Measurements from ENCODE around the gene SRSF7.

Gene SRSF7

DNA sequence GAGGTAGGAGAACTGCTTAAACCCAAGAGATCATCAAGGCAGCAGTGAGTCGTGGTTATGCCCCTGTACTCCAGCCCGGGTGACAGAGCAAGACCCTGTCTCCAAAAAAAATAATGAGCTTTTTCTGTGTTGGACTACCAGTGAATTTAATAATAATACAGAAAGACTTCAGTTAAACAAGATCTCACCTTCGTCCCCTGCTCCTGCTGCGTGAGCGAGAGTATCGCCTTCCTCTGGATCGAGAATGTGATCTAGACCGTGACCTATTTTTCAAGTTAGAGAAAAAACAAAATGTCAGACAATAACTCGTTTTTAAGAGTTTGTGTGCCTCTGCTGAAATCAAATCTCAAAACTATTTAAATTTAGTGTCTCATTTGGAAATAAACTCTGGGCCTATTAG is 2.8 kb downstream of the SRSF7 start:
- no peaks in the 10 kb centered on the region for H3K9me3 ChIP-seq (ENCODE audit: control extremely low read depth in 1 of 5, control insufficient read depth in 4 of 5, insufficient read depth in 2 of 5, low read depth in 1 of 5, low read length in 4 of 5)
- no peak for DNase-seq
- POLR2A ChIA-PET: no interaction called here
- 97% methylated on average over 6 of the region's 9 CpGs for WGBS (ENCODE audit: insufficient coverage)
- H3K4me1 ChIP-seq (ENCODE audit: control extremely low read depth in 1 of 4, control insufficient read depth in 4 of 4, insufficient read depth in 4 of 4, low read length in 3 of 4): peaks cover 10 to 36% (median 24%) of the 10 kb centered on the region in 4 experiments
- H3K27ac ChIP-seq (ENCODE audit: insufficient read depth in 1 of 2, low read depth in 1 of 2, low read length in 2 of 2, poor library complexity in 1 of 2, severe bottlenecking in 2 of 2): no peak overlapping the region
- no peaks in the 10 kb centered on the region for H3K27me3 ChIP-seq (replicated peaks in 2 of 5; ENCODE audit: control insufficient read depth in 4 of 5, insufficient read depth in 5 of 5, low read length in 4 of 5)
- H3K4me3 ChIP-seq (ENCODE audit: control insufficient read depth in 1 of 7, extremely low read depth in 1 of 7, insufficient read depth in 4 of 7, low read depth in 2 of 7, low read length in 6 of 7): no peak overlapping the region
- H3K36me3 ChIP-seq (ENCODE audit: control insufficient read depth in 4 of 4, insufficient read depth in 4 of 4, low read length in 3 of 4): peaks cover 30 to 68% (median 50%) of the 10 kb centered on the region in 4 experiments
- CTCF ChIA-PET: no interaction called here

DNA sequence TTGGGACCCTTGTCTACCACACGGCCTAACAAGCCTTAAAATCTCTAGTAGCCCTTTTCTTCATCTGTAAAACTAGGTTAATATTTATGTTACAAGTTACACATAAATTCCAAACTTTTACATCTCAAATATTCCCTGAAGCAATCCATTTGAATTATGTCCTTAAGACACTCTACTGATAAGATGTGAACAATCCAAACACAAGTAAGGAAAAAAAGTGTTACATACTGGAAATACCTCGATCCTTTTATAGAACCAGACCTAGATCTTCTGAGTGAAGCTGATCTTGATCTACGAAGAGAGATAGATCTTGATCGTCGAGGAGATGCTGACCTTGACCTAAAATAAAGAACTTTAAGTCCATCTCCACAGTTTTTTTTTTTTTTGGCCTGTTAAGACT is 3.3 kb downstream of the SRSF7 start:
- no peak overlapping the region for H3K4me3 ChIP-seq (ENCODE audit: control insufficient read depth in 1 of 7, extremely low read depth in 1 of 7, insufficient read depth in 4 of 7, low read depth in 2 of 7, low read length in 6 of 7)
- peaks cover 30 to 73% (median 53%) of the 10 kb centered on the region in 4 experiments for H3K36me3 ChIP-seq (ENCODE audit: control insufficient read depth in 4 of 4, insufficient read depth in 4 of 4, low read length in 3 of 4)
- DNase-seq: no peak
- H3K9me3 ChIP-seq (ENCODE audit: control extremely low read depth in 1 of 5, control insufficient read depth in 4 of 5, insufficient read depth in 2 of 5, low read depth in 1 of 5, low read length in 4 of 5): no peaks in the 10 kb centered on the region
- no peak overlapping the region for H3K27ac ChIP-seq (ENCODE audit: insufficient read depth in 1 of 2, low read depth in 1 of 2, low read length in 2 of 2, poor library complexity in 1 of 2, severe bottlenecking in 2 of 2)
- H3K27me3 ChIP-seq (replicated peaks in 2 of 5; ENCODE audit: control insufficient read depth in 4 of 5, insufficient read depth in 5 of 5, low read length in 4 of 5): no peaks in the 10 kb centered on the region
- POLR2A ChIA-PET: interaction anchor here (1.3 kb wide), 1 partner anchor 166 kb away, joined by 6 read pairs; no protein-coding TSS in a partner anchor
- peaks cover 10 to 36% (median 24%) of the 10 kb centered on the region in 4 experiments for H3K4me1 ChIP-seq (ENCODE audit: control extremely low read depth in 1 of 4, control insufficient read depth in 4 of 4, insufficient read depth in 4 of 4, low read length in 3 of 4)
- CTCF ChIA-PET: no interaction called here
- WGBS (ENCODE audit: insufficient coverage): 93% methylated on average over 3 of the region's 5 CpGs

DNA sequence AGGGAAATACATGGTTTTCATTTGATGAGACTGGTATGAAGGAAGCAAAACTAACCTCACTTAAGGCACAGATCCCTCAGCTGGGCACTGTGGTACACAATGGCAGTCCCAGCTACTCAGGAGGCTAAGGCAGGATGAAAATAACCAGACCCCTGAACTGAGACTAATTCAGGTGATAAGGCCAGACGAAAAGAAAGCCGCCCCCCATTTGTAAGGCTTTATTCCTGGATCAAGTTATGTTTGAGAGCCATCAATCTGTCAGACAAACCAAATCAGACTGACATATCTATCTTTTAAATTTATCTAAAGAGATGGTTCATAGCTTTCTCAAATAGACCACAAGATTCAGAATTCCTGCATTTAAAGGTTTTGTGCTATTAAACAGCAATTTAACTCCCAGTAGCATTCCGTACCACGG is 4.1 kb downstream of the SRSF7 start:
- 95% methylated on average over 4 of the region's 4 CpGs for WGBS (ENCODE audit: insufficient coverage)
- no peaks in the 10 kb centered on the region for H3K9me3 ChIP-seq (ENCODE audit: control extremely low read depth in 1 of 5, control insufficient read depth in 4 of 5, insufficient read depth in 2 of 5, low read depth in 1 of 5, low read length in 4 of 5)
- H3K4me1 ChIP-seq (ENCODE audit: control extremely low read depth in 1 of 4, control insufficient read depth in 4 of 4, insufficient read depth in 4 of 4, low read length in 3 of 4): peaks cover 10 to 34% (median 24%) of the 10 kb centered on the region in 4 experiments
- H3K27ac ChIP-seq (ENCODE audit: insufficient read depth in 1 of 2, low read depth in 1 of 2, low read length in 2 of 2, poor library complexity in 1 of 2, severe bottlenecking in 2 of 2): no peak overlapping the region
- H3K36me3 ChIP-seq (ENCODE audit: control insufficient read depth in 4 of 4, insufficient read depth in 4 of 4, low read length in 3 of 4): peaks cover 30 to 75% (median 56%) of the 10 kb centered on the region in 4 experiments
- no peaks in the 10 kb centered on the region for H3K27me3 ChIP-seq (replicated peaks in 2 of 5; ENCODE audit: control insufficient read depth in 4 of 5, insufficient read depth in 5 of 5, low read length in 4 of 5)
- POLR2A ChIA-PET: interaction anchor here (1.3 kb wide), 1 partner anchor 165 kb away, joined by 6 read pairs; no protein-coding TSS in a partner anchor
- H3K4me3 ChIP-seq (ENCODE audit: control insufficient read depth in 1 of 7, extremely low read depth in 1 of 7, insufficient read depth in 4 of 7, low read depth in 2 of 7, low read length in 6 of 7): no peak overlapping the region
- no peak for DNase-seq
- CTCF ChIA-PET: interaction anchor here (0.7 to 1.6 kb wide), 3 partner anchors 166 to 414 kb away, joined by 3 read pairs; no protein-coding TSS in a partner anchor

- DNase-seq: no peak
- Histone ChIP-seq H3K36me3 (ENCODE audit: control insufficient read depth in 4 of 4, insufficient read depth in 4 of 4, low read length in 3 of 4) (peaks cover 30 to 83% (median 57%) of the 10 kb centered on the region in 4 experiments), H3K27ac (ENCODE audit: insufficient read depth in 1 of 2, low read depth in 1 of 2, low read length in 2 of 2, poor library complexity in 1 of 2, severe bottlenecking in 2 of 2) (no peak overlapping the region), H3K4me1 (ENCODE audit: control extremely low read depth in 1 of 4, control insufficient read depth in 4 of 4, insufficient read depth in 4 of 4, low read length in 3 of 4) (peaks cover 10 to 27% (median 18%) of the 10 kb centered on the region in 4 experiments), H3K9me3 (ENCODE audit: control extremely low read depth in 1 of 5, control insufficient read depth in 4 of 5, insufficient read depth in 2 of 5, low read depth in 1 of 5, low read length in 4 of 5) (no peaks in the 10 kb centered on the region), H3K27me3 (replicated peaks in 2 of 5; ENCODE audit: control insufficient read depth in 4 of 5, insufficient read depth in 5 of 5, low read length in 4 of 5) (no peaks in the 10 kb centered on the region), H3K4me3 (ENCODE audit: control insufficient read depth in 1 of 7, extremely low read depth in 1 of 7, insufficient read depth in 4 of 7, low read depth in 2 of 7, low read length in 6 of 7) (no peak overlapping the region)
- POLR2A ChIA-PET: no interaction called here
- 98% methylated on average over 9 of the region's 9 CpGs for WGBS (ENCODE audit: insufficient coverage)
- CTCF ChIA-PET: interaction anchor here (1.0 to 5.3 kb wide), 4 partner anchors 10 to 210 kb away, joined by 3 to 58 read pairs (median 19); no protein-coding TSS in a partner anchor
Measured at GRCh38 chr2:38745267-38745666, 5.9 kb downstream of the SRSF7 start.

- Histone ChIP-seq H3K27me3 (replicated peaks in 2 of 5; ENCODE audit: control insufficient read depth in 4 of 5, insufficient read depth in 5 of 5, low read length in 4 of 5) (no peaks in the 10 kb centered on the region), H3K9me3 (ENCODE audit: control extremely low read depth in 1 of 5, control insufficient read depth in 4 of 5, insufficient read depth in 2 of 5, low read depth in 1 of 5, low read length in 4 of 5) (peaks cover 0 to 3% (median 0%) of the 10 kb centered on the region in 5 experiments), H3K27ac (ENCODE audit: insufficient read depth in 1 of 2, low read depth in 1 of 2, low read length in 2 of 2, poor library complexity in 1 of 2, severe bottlenecking in 2 of 2) (no peak overlapping the region), H3K4me1 (ENCODE audit: control extremely low read depth in 1 of 4, control insufficient read depth in 4 of 4, insufficient read depth in 4 of 4, low read length in 3 of 4) (peaks cover under 1 to 20% (median 11%) of the 10 kb centered on the region in 4 experiments), H3K36me3 (ENCODE audit: control insufficient read depth in 4 of 4, insufficient read depth in 4 of 4, low read length in 3 of 4) (peaks cover 33 to 85% (median 55%) of the 10 kb centered on the region in 4 experiments), H3K4me3 (ENCODE audit: control insufficient read depth in 1 of 7, extremely low read depth in 1 of 7, insufficient read depth in 4 of 7, low read depth in 2 of 7, low read length in 6 of 7) (no peak overlapping the region)
- ChIA-PET CTCF (interaction anchor here (0.8 to 6.1 kb wide), 11 partner anchors 10 to 428 kb away, joined by 3 to 58 read pairs (median 4); partner anchors contain the start of gene HNRNPLL), POLR2A (no interaction called here)
- no peak for DNase-seq
- 70% methylated on average over 1 of the region's 2 CpGs for WGBS (ENCODE audit: insufficient coverage)
Measured at GRCh38 chr2:38744399-38744780, 6.8 kb downstream of the SRSF7 start.

GRCh38 chr2:38743672-38744398 is 7.3 kb downstream of the SRSF7 start:
- no peak overlapping the region for H3K4me3 ChIP-seq (ENCODE audit: control insufficient read depth in 1 of 7, extremely low read depth in 1 of 7, insufficient read depth in 4 of 7, low read depth in 2 of 7, low read length in 6 of 7)

More at GRCh38 chr2:38743672-38744398, 7.3 kb downstream of the SRSF7 start:
- Histone ChIP-seq H3K9me3 (ENCODE audit: control extremely low read depth in 1 of 5, control insufficient read depth in 4 of 5, insufficient read depth in 2 of 5, low read depth in 1 of 5, low read length in 4 of 5) (peaks cover 0 to 3% (median 0%) of the 10 kb centered on the region in 5 experiments), H3K36me3 (ENCODE audit: control insufficient read depth in 4 of 4, insufficient read depth in 4 of 4, low read length in 3 of 4) (peaks cover 34 to 80% (median 53%) of the 10 kb centered on the region in 4 experiments), H3K27ac (ENCODE audit: insufficient read depth in 1 of 2, low read depth in 1 of 2, low read length in 2 of 2, poor library complexity in 1 of 2, severe bottlenecking in 2 of 2) (no peak overlapping the region), H3K27me3 (replicated peaks in 2 of 5; ENCODE audit: control insufficient read depth in 4 of 5, insufficient read depth in 5 of 5, low read length in 4 of 5) (no peaks in the 10 kb centered on the region), H3K4me1 (ENCODE audit: control extremely low read depth in 1 of 4, control insufficient read depth in 4 of 4, insufficient read depth in 4 of 4, low read length in 3 of 4) (peaks cover 0 to 14% (median 7%) of the 10 kb centered on the region in 4 experiments)
- ChIA-PET CTCF (interaction anchor here (0.7 to 6.1 kb wide), 11 partner anchors 9 to 427 kb away, joined by 3 to 58 read pairs (median 4); partner anchors contain the start of gene HNRNPLL), POLR2A (interaction anchor here (1.0 kb wide), 1 partner anchor 8 kb away, joined by 3 read pairs; no protein-coding TSS in a partner anchor)
- DNase-seq: no peak
- 100% methylated on average over 2 of the region's 3 CpGs for WGBS (ENCODE audit: insufficient coverage)

Data from common myeloid progenitor, CD34-positive (primary cell).